CD4-positive, alpha-beta T cell treated with Interferon gamma for 1 hour (primary cell): Measurements from ENCODE around the gene SLC1A5.
"Not testable (repeated sequence)": the region's sequence is repeated elsewhere in the genome, so short reads cannot be mapped to it uniquely, and the experiment has no call there.

Experiments used
- DNase-seq: peaks from one replicate; pipeline ENCODE4 v3.0.0-alpha.2; 2020

The SLC1A5 gene

GRCh38 chr19:46766569-46767317 lies 21.7 kb downstream of the SLC1A5 start:
- DNase-seq: peak; percentile 61

- no peak for DNase-seq
These were observed 23.5 kb downstream of the SLC1A5 start for GRCh38 chr19:46764817-46765291.

GRCh38 chr19:46762245-46762890 lies 26.0 kb downstream of the SLC1A5 start:
- no peak for DNase-seq

- DNase-seq: no peak
These were observed 27.0 kb downstream of the SLC1A5 start for GRCh38 chr19:46761418-46761831.

- not testable (repeated sequence) for DNase-seq
These were observed 27.5 kb downstream of the SLC1A5 start for GRCh38 chr19:46760897-46761296.

- DNase-seq: no peak
These were observed 28.0 kb downstream of the SLC1A5 start for GRCh38 chr19:46760363-46760762.

- DNase-seq: no peak
These were observed 28.5 kb downstream of the SLC1A5 start for GRCh38 chr19:46759817-46760333.

GRCh38 chr19:46759206-46759605 lies 29.2 kb downstream of the SLC1A5 start:
- DNase-seq: no peak

- DNase-seq: no peak
These were observed 31.9 kb downstream of the SLC1A5 start for GRCh38 chr19:46756544-46756888.

- no peak for DNase-seq
These were observed 32.4 kb downstream of the SLC1A5 start for GRCh38 chr19:46755853-46756543.

GRCh38 chr19:46755077-46755852 lies 33.1 kb downstream of the SLC1A5 start:
- no peak for DNase-seq

- DNase-seq: peak; percentile 65
These were observed 34.8 kb downstream of the SLC1A5 start for GRCh38 chr19:46753420-46754155.

GRCh38 chr19:46748325-46749109 lies 39.9 kb downstream of the SLC1A5 start:
- DNase-seq: peak; percentile 66

- peak; percentile 69 for DNase-seq
These were observed 41.9 kb downstream of the SLC1A5 start, which contains the start of gene STRN4 for GRCh38 chr19:46746281-46747057. Gene STRN4 (minus strand): TSS chr19:46746450. CDS start chr19:46746430, 20 bp downstream.

GRCh38 chr19:46745521-46746280 lies 42.7 kb downstream of the SLC1A5 start, which contains the start of gene FKRP:
Gene FKRP (plus strand): TSS chr19:46746057. CDS start chr19:46755451, 9,394 bp downstream.
- peak; percentile 14 for DNase-seq

- no peak for DNase-seq
These were observed 43.4 kb downstream of the SLC1A5 start for GRCh38 chr19:46745030-46745429.

- DNase-seq: no peak
These were observed 44.2 kb downstream of the SLC1A5 start for GRCh38 chr19:46744005-46744691.

- DNase-seq: no peak
These were observed 45.4 kb downstream of the SLC1A5 start for GRCh38 chr19:46742926-46743480.
